NCI-H2171 (cell line): ENCODE measurements around the gene CFAP61.
"Not testable (repeated sequence)": the region's sequence is repeated elsewhere in the genome, so short reads cannot be mapped to it uniquely, and the experiment has no call there.

Experiments
- DNase-seq: peaks from one replicate; lab custom pipeline; 2025; lab: John Stamatoyannopoulos, UW

Gene CFAP61

DNA sequence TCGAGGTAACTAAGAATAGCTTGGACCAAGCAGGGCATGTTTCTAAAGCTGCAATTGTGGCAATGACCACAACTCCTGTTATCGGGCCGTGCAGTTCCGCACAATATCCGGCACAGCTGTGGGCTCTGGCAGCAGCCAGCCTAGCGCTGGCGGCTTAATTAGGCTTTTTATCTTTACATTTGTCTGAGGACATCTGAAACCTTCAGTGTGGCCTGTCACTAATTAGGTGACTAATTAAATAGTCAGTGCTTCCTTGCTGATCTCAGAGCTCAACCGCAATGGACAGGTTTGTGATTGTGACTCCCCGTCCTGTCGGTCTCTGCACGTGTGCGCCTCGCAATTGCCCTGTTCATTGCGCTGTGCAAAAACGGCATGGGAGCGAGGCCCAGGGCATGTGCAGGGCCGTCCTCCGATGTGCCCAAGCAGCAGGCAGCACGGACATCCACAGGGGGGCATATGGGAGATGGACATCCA, 180.7 kb downstream of the CFAP61 start:
- no peak for DNase-seq

DNA sequence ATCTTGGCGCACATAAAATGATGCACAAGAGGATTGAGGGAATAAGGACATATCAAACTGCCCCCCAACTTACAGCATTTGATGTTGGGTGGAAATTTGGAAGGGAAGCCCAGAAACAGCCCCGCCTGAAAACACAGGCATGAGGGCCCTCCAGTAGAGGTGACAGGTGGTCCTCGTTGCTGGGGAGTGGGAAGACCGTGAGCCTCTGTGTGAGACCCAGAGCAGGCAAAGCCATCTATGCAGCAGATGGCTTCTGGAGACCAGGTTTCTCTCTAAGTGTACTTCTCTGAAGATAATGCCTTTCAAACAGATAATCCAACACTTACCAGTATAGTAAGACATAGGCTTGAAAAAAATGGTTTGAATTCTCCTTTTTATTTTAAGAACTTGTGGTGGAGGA, 183.3 kb downstream of the CFAP61 start:
- peak; percentile 58 for DNase-seq

DNA sequence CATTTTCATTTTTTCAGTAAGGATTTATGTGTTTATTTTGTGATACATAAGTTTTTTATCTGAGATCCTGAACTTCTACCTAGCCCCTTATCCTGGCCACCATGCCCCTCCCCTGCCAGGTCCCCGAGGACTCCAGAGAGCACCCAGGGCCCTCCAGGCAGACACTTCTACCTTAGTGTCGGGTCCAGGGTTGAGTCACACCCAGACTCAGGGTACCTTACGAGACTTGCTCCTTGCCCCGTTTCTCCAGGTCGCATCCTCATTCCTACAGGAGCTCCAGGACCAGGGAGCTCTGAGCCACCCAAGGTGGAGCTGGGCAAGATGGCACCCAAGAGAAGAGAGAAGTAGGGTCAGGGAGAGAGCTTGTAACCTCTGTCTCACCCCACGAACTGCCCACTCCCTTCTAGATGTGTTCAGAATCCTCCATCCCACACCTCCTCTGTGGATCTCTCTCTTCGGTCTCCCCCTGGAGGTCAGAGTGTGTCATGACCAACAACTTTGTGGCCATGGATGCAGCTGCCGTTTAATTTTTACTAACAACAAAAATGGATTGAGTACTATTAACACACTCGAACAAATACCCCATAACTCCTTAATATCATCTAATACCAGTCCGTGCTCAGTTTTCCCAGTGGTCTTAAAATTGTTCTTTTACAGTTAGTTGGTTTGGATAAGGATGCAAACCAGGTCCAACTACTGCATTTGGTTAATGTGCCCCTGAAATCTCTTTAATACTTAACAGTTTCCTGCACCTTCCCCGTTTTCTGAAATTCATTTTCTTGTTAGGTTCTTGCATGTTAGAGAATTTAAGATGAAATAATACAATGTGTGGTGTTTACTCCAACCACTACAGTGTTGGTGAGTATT, 185.0 kb downstream of the CFAP61 start:
- DNase-seq = no peak

DNA sequence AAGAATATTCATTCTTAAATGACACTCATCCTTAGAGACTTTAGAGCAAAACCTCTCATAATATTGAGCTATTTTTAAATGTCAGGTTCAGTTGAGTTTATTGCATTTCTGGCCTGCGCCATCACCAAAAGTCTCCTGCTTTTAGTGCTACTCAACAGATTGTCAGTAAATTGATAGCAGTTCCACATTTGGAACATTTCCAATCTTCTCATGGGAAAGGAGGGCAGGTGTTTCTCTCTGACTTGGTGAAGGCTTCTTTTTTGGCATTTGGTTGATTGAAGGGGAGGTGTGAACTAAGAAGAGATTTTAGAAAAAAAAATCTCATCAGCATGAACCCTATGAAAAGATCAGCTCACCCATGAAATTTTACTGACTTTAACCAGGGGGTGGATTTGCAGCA, 189.6 kb downstream of the CFAP61 start:
- peak; percentile 99 for DNase-seq

DNA sequence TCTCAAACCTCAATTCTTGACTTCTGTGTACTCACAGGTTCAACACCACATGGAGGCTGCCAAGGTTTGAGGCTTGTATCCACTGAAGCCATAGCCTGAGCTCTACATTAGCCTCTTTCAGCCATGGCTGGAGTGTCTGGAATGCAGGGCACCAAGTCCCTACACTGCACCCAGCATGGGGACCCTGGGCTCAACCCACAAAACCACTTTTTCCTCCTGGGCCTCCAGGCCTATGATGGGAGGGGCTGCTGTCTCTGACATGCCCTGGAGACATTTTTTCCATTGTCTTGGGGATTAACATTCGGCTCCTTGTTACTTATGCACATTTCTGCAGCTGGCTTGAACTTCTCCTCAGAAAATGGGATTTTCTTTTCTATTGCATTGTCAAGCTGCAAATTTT, 192.1 kb downstream of the CFAP61 start:
- not testable (repeated sequence) for DNase-seq

DNA sequence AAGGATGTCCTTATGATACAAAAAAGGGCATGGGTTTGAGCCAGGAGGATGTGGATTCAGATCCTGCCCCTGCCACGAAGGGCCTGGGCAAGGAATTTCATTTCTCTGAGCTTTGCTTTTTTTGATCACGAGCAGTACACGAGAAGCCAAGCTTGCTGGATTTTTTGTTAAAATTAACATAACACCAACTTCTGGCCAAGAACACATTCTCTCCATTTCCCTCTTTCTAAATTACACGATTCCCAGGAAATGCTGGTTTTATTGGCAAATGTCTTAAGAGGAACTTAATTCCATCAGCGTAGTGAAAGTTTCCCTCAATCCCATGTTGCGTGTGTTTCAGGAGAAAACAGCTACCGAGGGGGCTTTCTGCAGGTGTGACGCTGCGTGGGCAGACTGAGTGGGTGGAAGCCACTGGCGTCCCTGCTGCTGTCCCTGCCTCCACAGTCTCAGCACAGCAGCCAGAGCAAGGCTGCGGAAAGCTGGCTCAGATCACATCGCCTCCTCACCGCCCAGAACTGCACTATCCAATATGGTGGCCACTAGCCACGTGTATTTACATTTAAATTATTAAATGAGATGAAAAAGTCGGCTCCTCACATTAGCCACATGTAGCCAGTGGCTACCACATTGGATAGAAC, 194.8 kb downstream of the CFAP61 start:
- DNase-seq = no peak

DNA sequence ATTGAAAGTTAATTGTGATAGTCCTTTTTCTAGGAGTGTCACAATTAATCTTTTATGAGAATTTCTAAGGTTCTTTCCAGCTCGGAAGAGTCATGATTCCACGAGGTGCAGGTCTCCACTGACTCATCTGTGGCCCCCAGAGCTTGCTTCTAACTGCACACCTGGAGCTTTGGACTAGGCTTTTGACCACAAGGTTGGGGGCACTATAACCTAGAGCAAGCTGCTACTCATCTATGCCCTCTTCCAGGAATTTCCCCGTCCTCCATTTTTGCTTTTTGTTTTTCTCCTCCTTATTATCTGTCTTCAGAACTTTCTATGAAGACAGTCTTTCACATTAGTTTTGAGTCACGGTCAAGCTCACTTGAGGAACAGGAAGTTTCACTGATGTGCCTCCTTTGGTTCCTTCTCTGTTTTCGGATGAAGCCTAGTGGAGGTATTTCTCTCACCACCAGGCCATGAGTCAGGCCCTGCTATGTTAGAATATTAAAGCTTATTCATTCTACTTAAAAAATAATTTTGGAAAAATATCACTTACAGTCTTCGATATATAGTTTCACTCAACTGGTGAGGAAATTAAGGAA, 196.4 kb downstream of the CFAP61 start:
- DNase-seq = no peak

DNA sequence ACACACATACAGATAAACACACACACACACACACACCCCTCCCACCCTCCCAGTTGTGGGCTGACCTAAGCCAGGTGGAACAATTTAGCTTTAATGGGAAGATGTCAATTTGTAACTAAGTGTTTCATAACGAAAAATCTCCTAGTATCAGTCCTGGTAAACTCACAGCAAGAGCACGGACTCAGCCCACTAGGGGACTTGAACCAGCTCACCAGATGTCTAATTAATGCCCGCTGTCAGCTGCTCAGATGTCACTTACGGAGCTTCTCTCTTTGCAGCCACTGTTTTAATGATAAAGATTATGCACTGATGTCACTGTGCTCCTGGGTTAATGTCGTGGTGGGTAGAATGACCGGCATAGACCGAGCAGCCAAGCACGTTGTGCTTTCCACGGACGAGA, 199.0 kb downstream of the CFAP61 start:
- DNase-seq = peak; percentile 66

DNA sequence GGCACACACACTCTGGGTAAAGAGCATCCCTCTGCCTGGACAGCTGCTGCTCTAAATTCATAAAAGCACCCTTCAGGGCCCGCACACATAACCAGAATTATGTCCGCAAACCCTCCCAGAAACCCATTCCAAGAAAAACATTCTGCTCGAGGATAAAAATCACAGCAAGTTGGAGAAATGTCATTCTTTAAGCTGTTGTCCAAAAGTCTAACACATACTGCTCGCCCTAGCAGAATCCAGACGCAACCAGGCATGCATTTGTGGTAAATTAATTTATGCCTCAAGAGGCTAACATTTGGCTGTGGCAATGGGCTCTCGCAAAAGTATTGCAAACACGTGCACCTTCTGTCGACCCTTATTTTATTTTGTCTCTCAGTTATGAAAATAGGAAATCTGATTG, 199.5 kb downstream of the CFAP61 start:
- DNase-seq = peak; percentile 63

DNA sequence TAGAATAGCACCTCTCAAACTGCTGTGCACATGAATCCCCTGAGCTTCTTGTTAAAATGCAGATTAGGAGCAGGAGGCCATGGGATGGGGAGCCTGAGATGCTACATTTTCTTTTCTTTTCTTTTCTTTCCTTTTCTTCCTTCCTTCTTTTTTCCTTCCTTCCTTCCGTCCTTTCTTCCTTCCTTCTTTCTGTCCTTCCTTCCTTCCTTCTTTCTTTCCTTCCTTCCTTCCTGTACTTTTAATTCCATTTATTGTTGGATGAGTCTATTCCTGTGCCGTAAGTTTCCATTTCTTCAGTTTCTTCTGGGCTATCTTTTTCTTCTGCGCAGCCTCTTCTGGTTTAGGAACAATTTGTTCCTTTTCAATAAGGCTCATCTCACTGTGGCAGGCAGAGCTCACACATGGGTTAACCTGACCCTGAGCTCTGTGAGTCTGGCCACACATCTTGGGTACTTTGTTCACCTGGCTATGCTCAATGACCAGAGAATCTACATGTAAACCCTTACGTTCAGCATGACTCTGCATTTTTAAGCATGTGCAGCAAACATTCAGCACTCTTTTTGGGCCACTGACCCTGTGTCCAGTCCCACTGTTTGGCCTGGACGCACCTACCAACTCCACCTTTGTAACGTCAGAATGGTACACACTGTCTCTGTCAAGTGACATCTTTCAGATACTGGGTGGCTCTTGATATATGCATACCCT, 200.9 kb downstream of the CFAP61 start:
- no peak for DNase-seq

DNA sequence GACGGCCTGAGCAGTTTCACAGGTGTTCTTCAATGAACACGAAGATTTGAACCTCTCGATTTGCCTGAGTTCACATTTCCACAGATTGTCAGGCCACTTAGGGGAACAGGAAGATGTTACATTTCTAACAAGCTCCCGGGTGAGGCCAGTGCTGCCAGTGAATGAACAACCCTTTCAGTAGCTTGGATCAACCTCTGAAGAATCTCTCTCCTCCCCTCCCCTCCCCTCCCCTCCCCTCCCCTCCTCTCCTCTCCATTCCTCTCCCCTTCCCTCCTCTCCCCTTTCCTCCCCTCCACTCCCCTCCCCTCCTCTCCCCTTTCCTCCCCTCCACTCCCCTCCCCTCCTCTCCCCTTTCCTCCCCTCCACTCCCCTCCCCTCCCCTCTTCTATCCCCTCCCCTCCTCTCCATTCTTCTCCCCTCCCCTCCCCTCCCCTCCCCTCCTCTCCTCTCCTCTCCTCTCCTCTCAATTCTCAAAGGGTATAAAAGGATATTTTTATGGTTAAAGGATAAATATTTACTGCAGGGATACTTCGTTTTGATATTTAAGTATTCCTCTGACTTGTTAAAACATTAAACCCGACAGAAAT, 201.5 kb downstream of the CFAP61 start:
- no peak for DNase-seq

DNA sequence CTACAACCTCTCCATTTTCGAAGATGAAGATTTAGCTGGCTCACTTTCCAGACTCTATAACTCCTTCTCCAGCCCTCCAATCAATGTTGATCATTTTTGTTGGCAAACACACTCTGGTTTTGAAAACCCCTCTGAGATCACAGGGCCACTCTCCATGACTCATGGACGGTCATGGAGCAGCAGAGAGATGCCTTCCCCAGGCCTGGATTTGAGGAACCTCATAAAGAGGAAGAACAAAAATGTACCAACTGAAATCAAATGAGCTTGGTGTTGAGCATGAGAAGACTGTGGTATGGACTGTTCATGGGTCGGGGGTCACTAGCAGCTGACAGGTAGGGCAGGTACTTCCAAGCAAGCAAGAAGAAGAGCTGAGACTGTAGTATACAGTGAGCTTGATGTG, 202.8 kb downstream of the CFAP61 start:
- no peak for DNase-seq

DNA sequence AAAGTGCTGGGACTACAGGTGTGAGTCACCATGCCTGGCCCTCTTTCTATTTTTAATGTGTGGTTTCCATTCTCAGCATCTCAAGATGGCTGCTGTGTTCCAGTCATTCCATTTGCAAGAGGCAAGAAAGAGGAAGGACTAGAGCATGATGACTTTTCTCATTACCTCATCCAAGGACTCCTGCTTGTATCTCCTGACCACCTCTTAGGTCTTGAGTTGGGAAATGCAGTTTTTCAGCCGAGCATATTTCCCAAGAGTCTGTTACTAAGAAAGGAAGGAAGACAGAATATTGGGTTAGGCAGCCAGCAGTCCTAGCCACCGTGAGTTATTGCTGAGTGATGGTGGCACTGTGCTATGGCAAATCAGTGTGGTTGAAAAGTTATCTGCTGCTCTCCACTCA, 207.2 kb downstream of the CFAP61 start:
- no peak for DNase-seq

DNA sequence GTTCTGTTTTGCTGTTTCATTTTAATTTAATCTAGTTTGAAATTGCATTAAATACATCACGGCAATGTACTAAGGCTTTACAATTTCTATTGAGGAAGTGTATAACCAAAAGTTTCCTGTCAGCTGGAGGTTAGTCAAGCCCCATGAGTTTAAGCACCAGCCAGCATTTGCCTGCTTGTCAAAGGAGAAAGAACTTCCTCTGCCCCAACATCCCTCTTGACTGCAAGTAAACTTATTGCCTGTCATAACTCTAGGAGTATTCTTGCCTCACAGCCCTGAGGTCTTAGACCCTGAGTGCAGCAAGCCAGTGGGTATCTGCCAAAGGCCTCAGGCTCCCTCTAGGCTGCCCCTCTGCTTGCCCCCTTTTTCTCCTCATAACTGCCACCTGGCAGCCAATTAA, 208.8 kb downstream of the CFAP61 start:
- DNase-seq = no peak

DNA sequence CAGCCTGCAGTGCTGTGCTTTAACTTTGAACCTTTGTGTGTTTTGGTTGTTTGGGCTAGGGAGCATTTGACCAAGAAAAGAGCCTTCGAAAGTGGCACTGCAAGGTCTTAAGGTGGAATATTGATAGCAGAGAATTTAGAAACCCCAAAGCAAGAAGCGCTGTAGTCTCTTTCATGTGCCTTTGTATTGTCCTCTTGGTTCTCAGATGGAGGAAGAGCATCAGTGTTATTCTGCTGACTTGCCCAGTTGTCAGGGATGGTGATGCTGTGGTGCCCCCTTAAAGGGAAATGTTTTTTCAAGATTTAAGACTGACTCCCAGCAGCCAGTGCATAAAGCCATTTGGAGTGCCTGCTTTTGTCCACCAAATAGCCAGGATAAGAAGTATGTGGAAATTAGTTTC, 212.9 kb downstream of the CFAP61 start:
- DNase-seq = no peak

DNA sequence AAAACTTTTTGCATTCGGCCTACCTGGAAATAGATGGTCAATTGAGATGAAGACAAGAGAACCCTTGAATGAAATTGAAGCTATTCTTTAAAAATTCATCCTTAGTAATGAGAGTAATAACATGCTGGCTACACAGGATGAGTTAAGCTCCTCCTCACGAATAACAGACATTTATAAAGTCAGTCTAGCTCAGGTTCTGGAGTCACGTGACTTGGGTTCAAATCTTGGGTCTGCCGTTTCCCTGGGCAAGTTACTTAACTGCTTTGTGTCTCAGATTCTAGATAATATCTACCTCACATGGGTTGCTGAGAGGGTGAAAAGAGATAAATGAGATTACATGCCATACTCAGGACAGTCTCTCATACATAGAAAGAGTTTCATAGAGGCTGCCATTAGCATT, 214.2 kb downstream of the CFAP61 start:
- no peak for DNase-seq

DNA sequence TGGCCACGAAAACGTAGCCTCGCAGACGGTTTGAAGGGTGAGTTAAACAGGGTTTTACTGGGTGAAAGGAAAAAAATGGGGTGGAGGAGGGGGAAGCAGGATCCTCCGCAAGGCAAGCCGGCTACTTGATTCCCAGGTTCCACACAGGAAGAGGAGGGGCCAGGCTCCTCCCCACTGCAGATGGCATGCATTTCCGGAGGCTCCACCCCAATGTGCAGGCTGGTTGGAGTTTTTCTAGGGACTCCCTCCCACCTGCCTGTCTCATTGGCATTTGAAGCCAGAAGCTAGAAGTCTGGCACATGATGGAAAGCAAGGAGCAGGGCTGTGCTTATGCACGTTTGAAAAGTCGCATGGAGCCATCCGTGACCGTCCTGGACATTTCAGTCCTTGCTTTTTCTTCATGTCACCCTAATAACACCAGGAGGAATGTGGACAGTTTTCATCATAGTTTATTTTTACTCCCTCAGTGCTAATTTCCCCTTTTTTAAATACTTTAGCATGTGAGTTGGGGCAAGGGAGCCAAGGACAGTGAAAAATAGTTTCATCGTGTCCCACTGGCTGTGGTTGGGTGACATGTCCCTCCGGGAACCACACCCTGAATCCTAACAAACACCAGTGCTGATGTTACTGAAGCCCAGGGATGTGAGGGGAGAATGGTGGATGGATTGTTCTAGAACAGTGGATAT, 215.5 kb downstream of the CFAP61 start:
- peak; percentile 98 for DNase-seq

DNA sequence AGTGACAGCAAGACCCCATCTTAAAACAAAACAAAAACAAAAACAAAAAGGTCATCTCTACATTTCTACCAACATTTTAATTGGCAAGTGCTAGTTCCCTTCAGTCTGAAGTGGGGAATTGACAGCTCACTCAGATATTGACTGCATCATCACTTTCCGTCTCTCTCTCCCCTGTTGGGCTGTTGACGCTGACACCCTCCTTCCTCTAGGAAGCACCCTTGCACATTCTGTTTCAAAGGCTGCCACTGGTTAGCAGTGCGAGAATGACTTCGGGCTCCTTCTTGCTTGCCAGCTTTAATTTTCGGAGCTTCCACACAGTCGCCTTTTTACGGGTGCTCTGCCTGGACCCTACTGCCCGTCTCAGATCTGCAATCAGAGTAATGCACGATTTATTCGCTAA, 218.9 kb downstream of the CFAP61 start:
- DNase-seq = no peak

DNA sequence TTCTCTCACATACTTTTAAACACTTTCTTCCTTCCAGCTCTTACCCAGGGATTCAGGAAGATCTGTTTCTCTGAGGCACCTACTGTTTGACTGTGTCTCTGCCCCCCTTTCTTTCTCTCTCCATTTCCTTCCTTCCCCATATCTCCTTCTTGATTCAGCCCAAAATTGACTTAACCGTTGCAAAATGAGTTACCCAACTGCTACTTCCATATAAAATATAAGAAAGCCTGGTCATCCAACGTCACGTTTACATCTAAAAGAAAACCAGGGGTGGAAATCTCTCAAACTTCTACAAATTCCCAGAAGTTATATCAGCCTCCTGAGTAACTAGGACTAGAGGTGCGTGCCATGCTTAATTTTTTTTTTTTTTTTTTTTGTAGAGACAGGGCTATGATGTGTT, 220.4 kb downstream of the CFAP61 start:
- no peak for DNase-seq

DNA sequence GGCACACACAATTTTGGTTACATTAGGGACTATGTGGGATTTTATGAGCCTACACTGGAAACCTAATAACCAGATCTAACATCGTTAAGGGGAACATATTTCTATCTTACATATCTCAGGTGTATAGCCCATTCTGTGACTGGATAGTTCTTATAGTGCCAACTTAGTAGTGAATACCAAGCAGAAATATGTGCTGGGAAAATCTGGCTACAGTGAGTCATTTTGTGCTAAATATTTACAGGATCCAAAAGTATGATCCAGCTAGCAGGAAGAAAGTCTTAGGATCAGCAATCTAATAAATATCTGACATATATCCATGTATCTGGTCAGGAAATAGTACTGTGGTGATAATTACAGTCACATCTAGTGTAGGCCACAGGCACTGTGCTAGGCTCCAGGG, 221.0 kb downstream of the CFAP61 start:
- no peak for DNase-seq

DNA sequence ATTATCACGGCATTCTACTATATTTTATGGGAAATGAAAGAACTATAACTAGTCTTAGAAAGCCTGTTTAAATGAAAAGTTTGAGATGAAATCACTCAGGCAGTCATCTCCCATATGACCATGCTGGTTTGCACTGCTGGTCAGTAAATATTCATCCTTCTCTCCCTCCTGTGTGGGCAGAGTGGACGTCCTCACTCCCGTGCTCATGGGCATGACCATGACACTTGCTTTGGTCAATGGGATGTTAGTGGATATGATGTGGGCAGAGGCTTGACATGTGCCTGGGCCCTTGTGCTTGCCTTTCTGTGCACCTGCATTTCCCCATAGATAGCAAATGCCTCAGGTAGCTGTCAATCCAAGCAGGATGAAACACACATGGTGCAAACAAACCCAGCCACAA, 222.5 kb downstream of the CFAP61 start:
- DNase-seq = no peak

DNA sequence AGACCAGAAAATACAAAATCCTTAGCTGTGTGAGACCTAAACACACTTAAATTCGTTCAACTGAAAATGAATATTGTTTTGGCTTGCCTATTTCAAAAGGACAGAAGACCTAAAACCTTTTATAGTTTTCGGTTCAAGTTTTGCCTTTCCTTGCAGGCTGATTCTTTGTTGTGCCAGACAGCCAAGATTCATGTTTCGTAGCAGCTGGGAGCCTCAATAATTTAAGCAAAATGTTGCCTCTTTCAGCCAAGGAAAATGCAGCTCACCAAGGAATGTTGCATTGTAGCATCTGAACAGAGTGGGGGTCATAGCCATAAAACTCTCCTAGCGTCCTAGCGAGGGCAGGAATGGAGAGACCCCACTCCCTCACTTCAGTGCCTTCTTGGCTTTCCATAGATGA, 223.3 kb downstream of the CFAP61 start:
- no peak for DNase-seq
